ENCODE measurements around the gene MAPK14.
"Not testable (repeated sequence)": the region's sequence is repeated elsewhere in the genome, so short reads cannot be mapped to it uniquely, and the experiment has no call there.

MAPK14 gene

DNA sequence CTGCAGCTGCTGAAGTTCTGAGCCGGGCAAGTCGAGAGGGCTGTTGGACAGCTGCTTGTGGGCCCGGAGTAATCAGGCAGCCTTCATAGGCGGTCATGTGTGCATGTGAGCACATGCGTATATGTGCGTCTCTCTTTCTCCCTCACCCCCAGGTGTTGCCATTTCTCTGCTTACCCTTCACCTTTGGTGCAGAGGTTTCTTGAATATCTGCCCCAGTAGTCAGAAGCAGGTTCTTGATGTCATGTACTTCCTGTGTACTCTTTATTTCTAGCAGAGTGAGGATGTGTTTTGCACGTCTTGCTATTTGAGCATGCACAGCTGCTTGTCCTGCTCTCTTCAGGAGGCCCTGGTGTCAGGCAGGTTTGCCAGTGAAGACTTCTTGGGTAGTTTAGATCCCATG is 81.5 kb downstream of the MAPK14 start:
- DNase-seq, result no peak

- DNase-seq, result no peak
These were observed 82.4 kb downstream of the MAPK14 start for GRCh38 chr6:36110050-36110449.

DNA sequence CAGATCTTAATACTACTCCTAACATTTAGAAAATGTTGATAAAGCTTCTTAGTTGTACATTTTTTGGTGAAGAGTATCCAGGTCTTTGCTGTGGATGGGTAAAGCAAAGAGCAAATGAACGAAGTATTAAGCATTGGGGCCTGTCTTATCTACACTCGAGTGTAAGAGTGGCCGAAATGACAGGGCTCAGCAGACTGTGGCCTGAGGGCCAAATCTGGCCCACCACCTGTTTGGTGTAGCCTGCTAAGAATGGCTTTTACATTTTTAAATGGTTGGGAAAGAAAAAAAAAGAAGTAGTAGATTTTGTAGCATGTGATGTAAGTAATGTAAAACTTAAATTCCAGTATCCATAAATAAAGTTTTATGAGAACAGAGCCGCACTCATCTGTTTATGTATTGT is 83.3 kb downstream of the MAPK14 start:
- DNase-seq, result no peak

GRCh38 chr6:36111526-36111925 is 83.9 kb downstream of the MAPK14 start:
- DNase-seq, result no peak

- no peak for DNase-seq
These were observed 85.4 kb downstream of the MAPK14 start for GRCh38 chr6:36113049-36113448.

DNA sequence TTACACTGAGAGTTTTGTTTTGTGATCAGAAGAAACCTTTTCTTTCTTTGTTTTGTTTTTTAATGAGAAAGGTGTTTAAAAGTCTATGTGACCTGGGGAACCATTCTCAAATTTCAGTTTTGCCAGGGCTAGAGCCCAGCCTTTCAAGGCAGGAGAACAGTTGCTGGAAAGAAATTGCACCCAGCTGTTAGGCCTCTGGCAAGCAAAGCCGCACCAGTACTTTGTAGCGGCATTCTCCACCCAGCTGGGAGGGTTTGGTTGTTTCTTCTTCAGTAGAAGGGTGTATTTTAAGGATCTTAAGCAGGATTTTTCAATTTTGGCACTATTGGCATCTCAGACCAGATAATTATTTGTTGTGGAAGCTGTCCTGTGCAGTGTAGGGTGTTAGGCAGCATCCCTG is 86.1 kb downstream of the MAPK14 start:
- DNase-seq, result no peak

GRCh38 chr6:36114798-36115408 is 87.3 kb downstream of the MAPK14 start:
- DNase-seq, result no peak

- DNase-seq, result no peak
These were observed 87.8 kb downstream of the MAPK14 start for GRCh38 chr6:36115412-36115811.

DNA sequence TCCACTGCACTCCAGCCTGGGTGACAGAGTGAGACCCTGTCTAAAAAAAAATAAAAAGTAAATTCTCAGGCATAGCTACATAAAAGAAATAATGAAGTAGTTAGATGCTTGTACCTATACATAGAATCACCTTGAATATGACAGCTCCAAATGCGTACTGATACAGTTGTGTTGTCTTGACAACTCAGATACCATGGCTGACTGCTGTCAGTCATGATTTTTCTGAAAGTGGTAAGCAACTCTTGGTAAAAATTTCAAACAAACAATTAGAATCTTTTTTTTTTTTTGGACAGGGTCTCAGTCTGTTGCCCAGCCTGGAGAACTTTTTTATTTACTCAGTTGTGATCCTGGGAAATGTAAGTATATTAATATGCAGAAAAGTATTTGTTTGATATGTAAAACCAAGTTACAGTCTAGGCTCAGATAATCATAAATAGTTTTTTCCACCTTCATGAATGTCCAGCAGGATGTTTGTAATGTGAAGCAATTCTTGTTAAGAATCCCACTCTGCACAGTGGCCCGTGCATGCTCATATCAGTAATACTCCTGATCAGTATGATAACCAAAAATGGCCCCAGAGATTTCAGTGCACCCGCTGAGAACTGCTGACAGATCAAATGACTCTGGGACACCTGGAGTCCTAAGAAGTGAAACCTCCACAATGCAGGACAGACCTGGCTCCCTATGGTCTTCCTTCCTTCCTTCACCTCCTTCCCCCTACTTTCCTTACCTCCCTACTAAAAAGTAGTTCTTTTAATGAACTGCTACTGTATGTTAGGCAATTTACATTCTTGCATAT is 88.7 kb downstream of the MAPK14 start:
- no peak for DNase-seq

DNA sequence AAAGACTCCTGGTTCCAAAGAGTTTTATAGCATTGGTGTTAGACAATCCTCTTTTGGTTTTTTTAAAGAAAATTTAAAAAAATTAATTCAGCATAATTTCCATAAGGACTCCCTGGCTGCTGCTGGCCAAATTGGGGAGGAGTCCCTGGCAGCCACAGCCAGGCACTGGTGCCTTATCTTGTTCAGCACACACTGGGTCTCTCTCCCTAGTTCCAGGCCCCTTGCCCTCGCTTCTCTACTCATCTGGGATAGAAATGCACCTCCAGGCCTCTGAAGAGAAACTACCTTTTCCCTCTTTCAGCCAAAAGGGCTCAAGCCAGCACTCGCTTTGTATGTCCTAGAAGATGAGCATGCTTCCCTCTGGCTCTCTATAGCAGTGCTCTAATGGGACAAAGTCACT is 89.3 kb downstream of the MAPK14 start:
- no peak for DNase-seq

- no peak for DNase-seq
These were observed 90.3 kb downstream of the MAPK14 start for GRCh38 chr6:36117658-36118549.

GRCh38 chr6:36118550-36119107 is 91.0 kb downstream of the MAPK14 start:
- DNase-seq, result peak; percentile 70

- peak; percentile 17 for DNase-seq
These were observed 91.6 kb downstream of the MAPK14 start for GRCh38 chr6:36119209-36119608.

DNA sequence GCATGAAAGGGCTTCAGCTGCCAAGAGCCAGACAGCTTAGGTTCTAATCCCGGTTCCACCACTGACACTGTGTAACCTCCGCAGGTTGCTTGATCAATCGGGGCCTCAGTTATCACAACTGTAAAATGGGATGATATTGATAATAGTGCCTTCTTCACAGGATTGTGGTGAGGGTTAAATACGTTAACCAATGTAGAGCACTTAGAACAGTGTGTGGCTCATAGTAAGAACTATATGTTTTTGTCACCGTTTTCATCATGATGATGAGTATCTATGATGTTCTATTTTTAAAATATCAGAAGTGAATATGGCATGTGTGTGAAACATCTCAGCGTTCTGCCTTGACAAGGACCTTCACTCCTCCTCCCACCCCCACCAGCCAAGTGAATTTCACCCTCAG is 92.4 kb downstream of the MAPK14 start:
- no peak for DNase-seq

DNA sequence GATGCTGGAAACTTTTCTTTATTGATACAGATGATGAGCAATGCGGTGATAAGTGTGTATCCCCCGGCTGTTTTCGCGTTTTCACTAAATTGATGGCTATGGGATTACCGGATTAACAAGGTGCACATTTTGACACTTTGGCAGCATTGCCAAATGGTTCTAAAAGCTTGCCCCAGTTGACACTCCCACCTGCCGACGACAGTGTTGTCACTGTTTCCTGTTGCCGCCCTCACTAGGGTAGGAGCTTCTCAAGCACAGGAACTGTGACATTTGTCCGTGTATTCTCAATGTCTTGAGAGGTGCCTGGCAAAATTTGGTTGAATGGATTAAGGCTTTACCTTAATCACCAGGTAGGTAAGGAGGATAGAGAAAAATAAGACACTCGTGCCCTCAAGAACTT is 92.9 kb downstream of the MAPK14 start:
- DNase-seq, result peak; percentile 4

DNA sequence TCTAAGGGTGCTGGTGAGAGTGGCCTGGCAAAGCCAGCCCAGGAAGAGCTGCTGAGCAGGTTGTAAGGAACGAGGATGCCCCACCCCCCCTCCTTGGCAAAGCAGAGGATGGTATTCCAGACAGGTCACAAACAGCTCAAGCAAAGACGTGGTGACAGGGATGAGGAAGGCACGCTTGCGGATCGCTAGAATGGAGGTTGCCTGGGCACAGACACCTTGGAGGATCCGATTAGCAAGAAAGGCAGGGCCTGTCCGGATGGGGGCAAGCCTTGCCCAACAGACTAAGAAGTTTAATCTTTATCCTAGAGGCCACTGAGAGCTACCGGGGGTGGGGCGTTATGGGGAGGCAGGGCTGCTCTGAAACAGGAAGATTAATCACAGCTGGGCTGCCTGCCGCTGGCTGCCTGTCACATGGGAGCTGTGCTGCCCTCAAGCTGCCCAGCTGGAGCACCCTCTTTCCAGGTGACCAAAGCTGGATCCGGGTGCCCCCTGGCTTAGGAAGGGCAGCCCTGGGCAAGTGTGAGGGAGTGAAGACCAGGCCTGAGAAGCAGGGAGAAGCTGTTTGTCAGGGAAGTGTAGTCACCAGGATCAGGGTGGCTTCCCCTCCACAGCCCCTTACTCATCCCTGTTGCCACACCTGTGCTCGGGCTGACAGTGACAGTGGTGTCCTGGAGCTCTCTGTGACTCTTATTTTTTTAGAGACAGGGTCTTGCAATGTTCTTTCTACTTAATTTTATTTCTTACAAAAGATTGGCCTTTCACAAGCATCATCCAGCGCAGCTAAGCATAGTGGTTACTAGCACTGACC is 93.6 kb downstream of the MAPK14 start:
- no peak for DNase-seq

DNA sequence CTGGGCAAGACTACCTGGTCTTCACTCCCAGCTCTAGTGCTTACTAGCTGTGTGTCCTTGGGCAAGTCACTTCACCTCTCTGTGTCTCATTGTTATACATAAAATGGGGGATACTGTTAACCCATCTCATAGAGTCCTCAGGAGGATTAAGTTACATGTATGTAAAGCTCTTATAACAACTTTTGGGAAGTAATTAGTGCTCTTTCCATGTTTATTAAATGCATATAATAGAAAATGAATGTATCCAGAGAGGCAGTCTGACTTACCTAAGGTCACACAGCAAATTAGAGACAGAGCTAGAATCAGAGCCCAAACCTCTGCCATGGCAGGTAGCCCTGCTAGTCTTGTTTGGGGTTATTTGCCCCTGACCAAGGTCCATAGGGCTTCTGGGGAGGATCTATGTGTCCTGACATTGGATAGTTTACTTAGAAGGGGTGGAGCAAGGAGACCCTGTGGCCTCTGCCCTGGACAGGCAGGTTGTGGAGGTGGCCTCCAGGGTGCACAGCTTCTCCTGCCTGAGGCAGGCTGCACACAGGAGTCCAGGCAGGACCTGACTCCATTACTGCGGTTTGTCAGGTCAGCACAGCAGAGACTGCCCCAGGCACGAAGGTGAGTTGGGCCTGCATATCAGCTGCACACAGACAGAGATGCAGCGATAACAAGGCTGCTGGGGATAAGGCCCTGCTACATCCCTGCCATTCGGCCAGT is 94.3 kb downstream of the MAPK14 start:
- no peak for DNase-seq

DNA sequence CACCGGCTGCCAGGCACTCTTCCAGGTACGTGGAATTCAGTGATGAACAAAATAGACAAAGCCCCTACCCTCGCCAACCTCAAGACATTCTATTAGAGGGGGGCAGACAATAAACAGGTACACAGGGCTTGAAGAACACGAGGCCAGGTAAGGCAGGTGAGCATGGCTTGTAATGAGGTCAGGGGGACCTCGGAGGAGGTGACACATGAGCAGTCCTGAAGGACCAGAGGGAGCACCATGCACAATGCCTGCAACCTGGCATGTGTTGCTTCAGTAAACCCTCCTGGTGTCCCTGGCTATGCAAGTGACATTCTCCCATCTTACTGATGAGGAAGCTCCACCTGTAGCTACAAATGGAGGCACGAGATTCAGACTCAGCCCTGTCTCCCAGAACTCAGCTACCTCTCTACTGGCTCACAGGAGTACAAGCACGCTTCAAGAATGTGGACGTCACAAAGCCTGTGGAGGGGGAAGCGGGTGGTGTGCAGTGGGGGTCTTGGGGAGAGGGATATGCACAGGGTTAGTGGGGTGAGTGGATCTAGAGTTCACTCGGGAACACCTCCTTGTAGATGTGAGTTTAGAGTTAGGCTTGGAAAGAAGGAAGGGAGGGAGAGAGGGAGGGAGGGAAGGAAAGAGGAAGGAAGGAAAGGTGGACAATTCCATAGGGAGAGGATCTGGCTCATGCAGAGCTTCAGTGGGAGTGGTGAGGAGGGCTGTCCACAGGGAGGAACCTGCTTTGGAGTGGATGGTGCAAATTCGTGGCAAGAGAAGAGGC is 95.1 kb downstream of the MAPK14 start:
- DNase-seq, result no peak

DNA sequence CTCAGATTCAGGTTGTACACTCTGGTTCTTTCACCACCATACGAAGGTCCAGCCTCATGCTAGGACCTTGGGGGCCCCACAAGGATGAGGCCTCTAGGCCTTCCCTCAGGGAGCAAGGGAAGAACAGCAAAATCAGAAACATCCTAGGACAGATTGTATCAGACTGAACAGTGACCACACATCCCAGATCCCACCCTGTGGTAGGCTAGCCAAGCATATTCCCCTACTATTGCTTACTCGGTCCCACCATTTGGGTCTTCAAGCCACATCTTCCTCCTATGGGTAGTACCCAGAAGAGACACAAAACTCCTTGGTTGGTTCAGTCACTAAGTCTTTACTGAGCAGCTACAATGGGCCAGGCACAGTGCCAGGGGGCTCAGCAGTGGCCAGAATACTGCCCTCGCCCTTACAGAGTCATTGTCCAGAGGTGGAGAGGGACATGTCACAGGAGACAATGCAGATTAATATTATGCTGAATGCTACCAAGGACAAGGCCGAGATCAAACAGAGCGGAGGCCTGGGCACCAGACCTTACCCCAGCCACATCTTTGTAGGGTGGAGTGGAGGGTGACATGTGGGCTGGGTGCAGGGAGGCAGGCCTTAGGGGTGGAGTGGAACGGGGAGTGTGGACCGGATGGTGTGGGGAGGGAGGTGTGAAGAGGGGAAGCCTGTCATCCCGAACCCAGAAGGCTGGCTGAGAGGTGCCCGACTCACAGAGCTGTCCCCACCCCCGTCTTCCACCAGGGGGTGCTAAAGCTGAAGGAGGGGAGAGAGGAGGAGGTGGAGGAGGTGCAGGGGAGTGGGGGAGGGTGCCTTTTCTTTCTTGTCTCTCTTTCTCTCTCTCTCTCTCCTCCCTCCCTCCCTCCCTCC is 95.9 kb downstream of the MAPK14 start:
- DNase-seq, result peak; percentile 4

GRCh38 chr6:36124346-36124745 is 96.7 kb downstream of the MAPK14 start:
- DNase-seq, result not testable (repeated sequence)
